Endodermal cell (in vitro differentiated cells): ENCODE results near the gene NFIX. TPM values are rescaled to one million over a fixed set of nuclear protein-coding genes. Genes with fewer than 3 reads are reported as not detected.
A peak's percentile ranks its signal among the peaks of the same experiment; 100 is the strongest.

Experiments
- DNase-seq: peaks from one replicate; pipeline ENCODE4 v3.0.0-alpha.2; 2017
- H3K27ac ChIP-seq: 2 replicates; pipeline ENCODE4 v1.5.1; 2013; ENCODE audit warnings: mild to moderate bottlenecking, low read depth, low read length, moderate library complexity
- H3K27me3 ChIP-seq: 2 replicates; pipeline ENCODE4 v1.6.1; 2013; ENCODE audit warnings: mild to moderate bottlenecking, low read length, moderate library complexity; ENCODE audit not compliant: insufficient read depth, control insufficient read depth, poor library complexity, severe bottlenecking
- H3K36me3 ChIP-seq: 2 replicates; pipeline ENCODE4 v1.7.0; 2013; ENCODE audit warnings: mild to moderate bottlenecking, low read length, moderate library complexity; ENCODE audit not compliant: control insufficient read depth, insufficient read depth
- H3K4me1 ChIP-seq: one replicate; pipeline ENCODE4 v1.7.0; 2013; ENCODE audit warnings: low read length; ENCODE audit not compliant: control insufficient read depth, insufficient read depth
- H3K4me3 ChIP-seq: 2 replicates; pipeline ENCODE4 v1.5.1; 2013; ENCODE audit warnings: mild to moderate bottlenecking, low read length, moderate library complexity
- H3K9ac ChIP-seq: 2 replicates; pipeline ENCODE4 v1.6.1; 2013; ENCODE audit warnings: mild to moderate bottlenecking, low read length, moderate library complexity; ENCODE audit not compliant: poor library complexity, severe bottlenecking; ENCODE audit errors: extremely low read depth
- H3K9me3 ChIP-seq: 2 replicates; pipeline ENCODE4 v1.6.1; 2013; ENCODE audit warnings: mild to moderate bottlenecking, low read length, moderate library complexity; ENCODE audit not compliant: control insufficient read depth
- H3K27ac Mint-ChIP-seq: 2 replicates; pipeline ENCODE4 v1.8.0; 2020; ENCODE audit warnings: mixed read lengths
- H3K27me3 Mint-ChIP-seq: 2 replicates; pipeline ENCODE4 v1.8.0; 2021; ENCODE audit warnings: mild to moderate bottlenecking, mixed read lengths; ENCODE audit not compliant: insufficient read depth
- H3K36me3 Mint-ChIP-seq: 2 replicates; pipeline ENCODE4 v1.8.0; 2020; ENCODE audit warnings: low read depth, mixed read lengths
- H3K4me1 Mint-ChIP-seq: 2 replicates; pipeline ENCODE4 v1.8.0; 2020; ENCODE audit warnings: mixed read lengths
- H3K4me3 Mint-ChIP-seq: 2 replicates; pipeline ENCODE4 v1.8.0; 2020; ENCODE audit warnings: mild to moderate bottlenecking, moderate library complexity, mixed read lengths
- H3K9me3 Mint-ChIP-seq: 2 replicates; pipeline ENCODE4 v1.8.0; 2020; ENCODE audit warnings: mild to moderate bottlenecking, mixed read lengths
- CTCF ChIP-seq: fragments of 200-600 bp; sonication (generic); conservative IDR thresholded peaks from 2 replicates; pipeline ENCODE4 v1.5.0; 2021; ENCODE audit warnings: antibody characterized with exemption, mild to moderate bottlenecking
- WGBS, 2 experiments: methylation state at CpG; one replicate each; pipeline versions ENCODE4 v1.1.5 to v1.1.7; 2013; ENCODE audit warnings: missing lambda C conversion rate in 2 of 2, mixed read lengths in 1 of 2; ENCODE audit not compliant: insufficient coverage in 1 of 2, insufficient read length in 1 of 2; 5-methylcytosine and 5-hydroxymethylcytosine counted together
- total RNA-seq, 2 donors: library from RNA; stranded (reverse); fragmentation: NEBNext Ultra II Directional in 1 of 2; extraction: Animal tissue kit (Norgen Biotek cat#: 25700) in 1 of 2; gene quantifications; 2 replicates in 1 of 2; 3 replicates in 1 of 2; pipeline ENCODE4 v1.2.1, GENCODE V29; 2021

Gene NFIX
- total RNA-seq, 2 donors from 2014 or later: 0.22 to 0.40 TPM

DNA sequence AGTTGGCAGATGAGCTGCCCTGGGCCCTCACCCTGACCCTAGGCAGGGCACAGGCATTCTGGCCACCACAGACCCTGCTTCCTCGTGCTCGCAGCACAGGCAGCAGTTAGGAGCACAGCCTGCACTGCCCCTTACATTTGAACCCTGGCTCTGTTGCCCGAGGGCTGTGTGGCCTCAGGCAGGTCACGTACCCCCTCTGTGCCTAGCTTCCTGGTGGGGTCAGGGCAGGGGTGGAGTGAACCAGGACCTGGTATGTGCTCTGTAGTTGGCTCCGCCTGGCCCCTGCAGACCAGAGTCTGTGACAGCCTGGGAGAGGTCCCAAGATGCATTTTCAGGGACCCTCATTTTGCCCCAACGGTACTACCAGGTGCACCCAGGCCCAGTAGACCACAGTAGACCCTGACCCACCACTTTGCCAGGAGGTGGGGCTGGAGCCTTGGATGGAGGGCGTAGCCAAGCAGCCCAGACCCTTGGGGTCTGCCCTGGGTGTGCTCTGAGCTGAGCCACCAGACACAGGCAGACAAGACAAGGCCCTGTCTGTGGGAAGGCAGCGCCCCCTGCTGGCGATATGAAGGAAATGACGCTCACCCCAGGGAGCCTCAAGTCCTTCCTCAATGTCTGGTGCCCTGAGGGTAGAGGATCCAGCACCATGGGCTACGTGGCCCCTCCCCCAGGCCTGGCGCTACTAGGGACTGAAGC lies 98.3 kb downstream of the NFIX start:
- no peaks in the 10 kb centered on the region for H3K9me3 Mint-ChIP-seq
- peaks cover 71% of the 10 kb centered on the region for H3K27me3 Mint-ChIP-seq
- Histone ChIP-seq H3K27ac (peak overlapping the region; percentile 24), H3K9ac (no peak overlapping the region), H3K36me3 (no peaks in the 10 kb centered on the region), H3K4me1 (peaks cover 16% of the 10 kb centered on the region), H3K27me3 (peaks cover 47% of the 10 kb centered on the region), H3K4me3 (no peak overlapping the region), H3K9me3 (no peaks in the 10 kb centered on the region)
- TF ChIP-seq CTCF: peak; percentile 97
- H3K4me3 Mint-ChIP-seq: no peak overlapping the region
- 45 to 48% methylated on average over 6 to 12 of the region's 12 CpGs for WGBS, 2 experiments
- no peaks in the 10 kb centered on the region for H3K36me3 Mint-ChIP-seq
- H3K4me1 Mint-ChIP-seq: peaks cover 21% of the 10 kb centered on the region
- H3K27ac Mint-ChIP-seq: no peak overlapping the region
- DNase-seq: peak; percentile 94

- H3K9me3 ChIP-seq: no peaks in the 10 kb centered on the region
- DNase-seq: no peak
- WGBS, 2 experiments: 27 to 30% methylated on average over 2 to 5 of the region's 5 CpGs
- H3K36me3 ChIP-seq: no peaks in the 10 kb centered on the region
- H3K4me3 ChIP-seq: no peak overlapping the region
- H3K9ac ChIP-seq: no peak overlapping the region
- Mint-ChIP-seq H3K27me3 (peaks cover 75% of the 10 kb centered on the region), H3K9me3 (no peaks in the 10 kb centered on the region), H3K36me3 (no peaks in the 10 kb centered on the region), H3K4me3 (no peak overlapping the region), H3K4me1 (peaks cover 21% of the 10 kb centered on the region), H3K27ac (no peak overlapping the region)
- no peak overlapping the region for H3K27ac ChIP-seq
- H3K27me3 ChIP-seq: peaks cover 53% of the 10 kb centered on the region
- peaks cover 16% of the 10 kb centered on the region for H3K4me1 ChIP-seq
- TF ChIP-seq CTCF: no peak
Measured at GRCh38 chr19:13094106-13094504, 98.8 kb downstream of the NFIX start.

DNA sequence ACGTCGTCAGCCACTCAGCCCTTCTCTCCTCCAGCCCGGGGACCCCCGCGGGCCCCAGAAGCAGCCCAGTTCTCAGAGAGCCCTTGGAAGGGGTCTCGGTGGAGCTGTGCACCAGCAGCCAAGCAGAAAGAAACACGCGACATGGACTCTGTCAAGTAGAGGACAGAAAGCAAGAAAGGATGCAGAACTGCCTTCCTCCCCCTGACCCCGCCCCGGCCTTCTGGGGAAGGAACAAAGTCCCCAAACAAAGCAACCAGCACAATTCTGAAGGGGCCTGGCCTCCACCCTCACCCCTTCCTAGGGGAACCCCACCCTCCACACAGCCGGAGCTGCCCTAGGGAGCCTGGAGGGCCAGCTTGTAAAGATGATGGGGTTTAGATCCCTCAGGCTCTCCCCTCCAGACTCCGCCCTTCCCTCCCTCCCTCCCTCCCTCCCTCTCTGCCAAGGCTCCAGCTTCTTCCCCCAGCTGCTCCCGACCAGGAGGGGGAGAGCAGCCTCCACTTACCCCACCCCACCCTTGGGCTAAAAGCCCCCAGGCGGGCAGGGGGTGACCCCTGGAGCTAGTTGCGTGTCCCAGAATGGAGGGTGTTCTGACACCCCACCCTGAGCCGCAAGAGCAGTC lies 99.6 kb downstream of the NFIX start:
- H3K27ac ChIP-seq: no peak overlapping the region
- H3K27me3 Mint-ChIP-seq: peaks cover 81% of the 10 kb centered on the region
- H3K27me3 ChIP-seq: peaks cover 60% of the 10 kb centered on the region
- H3K4me1 ChIP-seq: peaks cover 16% of the 10 kb centered on the region
- H3K27ac Mint-ChIP-seq: no peak overlapping the region
- peak; percentile 85 for DNase-seq
- H3K4me3 Mint-ChIP-seq: peak overlapping the region; percentile 48
- H3K4me3 ChIP-seq: peak overlapping the region; percentile 63
- H3K36me3 ChIP-seq: no peaks in the 10 kb centered on the region
- peak; percentile 23 for TF ChIP-seq CTCF
- peaks cover 1% of the 10 kb centered on the region for H3K36me3 Mint-ChIP-seq
- H3K9me3 ChIP-seq: no peaks in the 10 kb centered on the region
- H3K9me3 Mint-ChIP-seq: no peaks in the 10 kb centered on the region
- WGBS, 2 experiments: 9 to 13% methylated on average over 11 to 16 of the region's 16 CpGs
- H3K4me1 Mint-ChIP-seq: peaks cover 21% of the 10 kb centered on the region
- H3K9ac ChIP-seq: no peak overlapping the region
